DOHH2 (cell line): ENCODE data around the gene EPB41L2.

Experiments
- H3F3A ChIP-seq: fragments of 200-600 bp; sonication (generic), shearing (Covaris generic); 2 replicates; pipeline ENCODE4 v1.6.0; 2016; ENCODE audit warnings: antibody characterized with exemption, mild to moderate bottlenecking; ENCODE audit not compliant: control insufficient read depth, insufficient read depth
- H3K27ac ChIP-seq: fragments of 200-600 bp; sonication (generic); 2 replicates; pipeline ENCODE4 v1.5.1; 2014; ENCODE audit warnings: low read depth, mild to moderate bottlenecking, low read length, moderate library complexity
- H3K27me3 ChIP-seq: fragments of 200-600 bp; sonication (generic); 2 replicates; pipeline ENCODE4 v1.6.1; 2014; ENCODE audit warnings: mild to moderate bottlenecking, low read length, mixed read lengths; ENCODE audit not compliant: control insufficient read depth
- H3K36me3 ChIP-seq: fragments of 200-600 bp; sonication (generic); 2 replicates; pipeline ENCODE4 v1.6.1; 2014; ENCODE audit warnings: mild to moderate bottlenecking, low read length, moderate library complexity, mixed read lengths; ENCODE audit not compliant: control insufficient read depth
- H3K4me1 ChIP-seq: fragments of 200-600 bp; sonication (generic); 2 replicates; pipeline ENCODE4 v1.6.1; 2014; ENCODE audit warnings: mild to moderate bottlenecking, low read length, mixed read lengths; ENCODE audit not compliant: control insufficient read depth
- H3K4me2 ChIP-seq: fragments of 200-600 bp; sonication (generic); 2 replicates; pipeline ENCODE4 v1.6.0; 2014; ENCODE audit warnings: mild to moderate bottlenecking, low read length, moderate library complexity
- H3K4me3 ChIP-seq: fragments of 200-600 bp; sonication (generic); 2 replicates; pipeline ENCODE4 v1.5.1; 2014; ENCODE audit warnings: mild to moderate bottlenecking, low read length, mixed read lengths
- H3K79me2 ChIP-seq: fragments of 200-600 bp; sonication (generic); 2 replicates; pipeline ENCODE4 v1.6.1; 2014; ENCODE audit warnings: mild to moderate bottlenecking, low read length, mixed read lengths; ENCODE audit not compliant: control insufficient read depth
- H3K9me2 ChIP-seq: fragments of 200-600 bp; sonication (generic); replicated peaks from 2 replicates; pipeline ENCODE4 v1.6.1; 2014; ENCODE audit warnings: mild to moderate bottlenecking, low read length, mixed read lengths; ENCODE audit not compliant: control insufficient read depth
- H3K9me3 ChIP-seq: fragments of 200-600 bp; sonication (generic); 2 replicates; pipeline ENCODE4 v1.6.1; 2014; ENCODE audit warnings: antibody characterized with exemption, low read length, mixed read lengths; ENCODE audit not compliant: control insufficient read depth, insufficient read depth
- H4K20me1 ChIP-seq: fragments of 200-600 bp; sonication (generic); 2 replicates; pipeline ENCODE4 v1.6.0; 2014; ENCODE audit warnings: low read depth, mild to moderate bottlenecking, antibody characterized with exemption, low read length, moderate library complexity; ENCODE audit not compliant: control insufficient read depth, insufficient read depth
- EZH2phosphoT487 ChIP-seq: fragments of 200-600 bp; sonication (generic); IDR thresholded peaks from 2 replicates; pipeline ENCODE4 v1.6.1; 2017; ENCODE audit warnings: borderline replicate concordance, mild to moderate bottlenecking, antibody characterized with exemption, low read length, moderate library complexity, mixed read lengths
- TF ChIP-seq, protein P1 (sequence below): fragments of 200-600 bp; sonication (generic); IDR thresholded peaks from one replicate; pipeline ENCODE4 v1.5.1; 2014; ENCODE audit warnings: antibody characterized with exemption, mild to moderate bottlenecking, low read depth, low read length; ENCODE audit not compliant: poor library complexity, severe bottlenecking

The EPB41L2 gene

DNA sequence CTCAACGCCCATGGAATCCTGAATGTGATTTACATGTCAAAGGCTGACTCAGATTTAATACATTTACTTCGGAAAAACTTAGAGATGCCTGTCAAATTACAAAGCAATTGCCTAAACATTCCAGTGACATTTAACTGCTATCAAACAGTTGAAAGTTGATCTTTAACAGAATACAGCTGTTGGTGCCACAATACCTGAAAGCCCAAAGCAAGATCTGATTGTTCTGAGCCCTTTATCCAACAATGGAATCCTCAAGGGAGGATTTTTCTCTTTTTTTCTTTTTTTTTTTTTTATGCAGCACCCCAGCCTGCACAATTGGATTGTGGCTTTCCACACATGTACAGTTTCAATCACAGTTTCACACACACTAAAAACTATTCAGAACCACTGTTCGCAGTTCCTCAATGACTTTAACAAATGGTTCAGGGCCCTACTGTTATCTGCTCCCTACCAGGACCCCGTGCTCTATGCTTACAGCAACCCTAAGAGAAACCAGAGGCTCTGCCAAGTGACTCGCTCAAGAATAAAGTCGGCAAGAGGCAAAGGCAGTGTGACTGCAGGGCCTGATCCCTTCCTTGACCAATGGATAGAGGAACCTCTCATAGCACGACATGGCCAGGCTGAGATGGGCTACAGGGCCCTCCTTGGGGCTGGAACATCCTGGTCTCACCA lies 33.3 kb downstream of the EPB41L2 start:
- TF ChIP-seq EZH2phosphoT487 = no peak
- TF ChIP-seq, protein P1, sequence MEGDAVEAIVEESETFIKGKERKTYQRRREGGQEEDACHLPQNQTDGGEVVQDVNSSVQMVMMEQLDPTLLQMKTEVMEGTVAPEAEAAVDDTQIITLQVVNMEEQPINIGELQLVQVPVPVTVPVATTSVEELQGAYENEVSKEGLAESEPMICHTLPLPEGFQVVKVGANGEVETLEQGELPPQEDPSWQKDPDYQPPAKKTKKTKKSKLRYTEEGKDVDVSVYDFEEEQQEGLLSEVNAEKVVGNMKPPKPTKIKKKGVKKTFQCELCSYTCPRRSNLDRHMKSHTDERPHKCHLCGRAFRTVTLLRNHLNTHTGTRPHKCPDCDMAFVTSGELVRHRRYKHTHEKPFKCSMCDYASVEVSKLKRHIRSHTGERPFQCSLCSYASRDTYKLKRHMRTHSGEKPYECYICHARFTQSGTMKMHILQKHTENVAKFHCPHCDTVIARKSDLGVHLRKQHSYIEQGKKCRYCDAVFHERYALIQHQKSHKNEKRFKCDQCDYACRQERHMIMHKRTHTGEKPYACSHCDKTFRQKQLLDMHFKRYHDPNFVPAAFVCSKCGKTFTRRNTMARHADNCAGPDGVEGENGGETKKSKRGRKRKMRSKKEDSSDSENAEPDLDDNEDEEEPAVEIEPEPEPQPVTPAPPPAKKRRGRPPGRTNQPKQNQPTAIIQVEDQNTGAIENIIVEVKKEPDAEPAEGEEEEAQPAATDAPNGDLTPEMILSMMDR = no peak
- Histone ChIP-seq H3K9me2 (no peaks in the 10 kb centered on the region), H3K4me2 (no peak overlapping the region), H3K4me3 (no peak overlapping the region), H3K4me1 (no peaks in the 10 kb centered on the region), H3F3A (no peaks in the 10 kb centered on the region), H3K27me3 (no peaks in the 10 kb centered on the region), H3K27ac (no peak overlapping the region), H4K20me1 (peaks cover 4% of the 10 kb centered on the region; the same call in 1 of the 2 replicates), H3K79me2 (peaks cover 97% of the 10 kb centered on the region), H3K36me3 (0 out of 2 replicates have a peak, but pooled peaks cover 3% of the 10 kb centered on the region), H3K9me3 (no peaks in the 10 kb centered on the region)

DNA sequence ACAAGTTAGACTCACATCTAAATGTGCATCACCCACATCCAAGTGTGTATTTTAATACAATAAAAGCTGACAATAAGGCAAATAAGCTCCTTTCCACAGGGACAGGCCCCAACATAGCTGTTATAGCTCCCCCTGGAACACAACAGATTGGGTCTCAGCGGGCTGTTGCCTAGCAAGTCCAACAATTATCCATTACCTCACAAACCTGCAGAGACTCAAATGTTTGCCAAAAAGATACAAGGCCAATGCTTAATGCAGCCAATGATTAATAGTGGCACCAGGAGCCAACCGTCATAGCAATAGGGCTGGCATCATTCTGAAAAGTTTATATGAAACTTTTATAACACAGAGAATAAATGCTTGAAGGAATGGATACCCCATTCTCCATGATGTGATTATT lies 35.7 kb downstream of the EPB41L2 start:
- Histone ChIP-seq H3K27ac (no peak overlapping the region), H3K79me2 (peaks cover 96% of the 10 kb centered on the region), H3K36me3 (0 out of 2 replicates have a peak, but pooled peaks cover 3% of the 10 kb centered on the region), H3K4me1 (no peaks in the 10 kb centered on the region), H3K27me3 (no peaks in the 10 kb centered on the region), H3K4me2 (no peak overlapping the region), H4K20me1 (peaks cover 4% of the 10 kb centered on the region; the same call in 1 of the 2 replicates), H3F3A (no peaks in the 10 kb centered on the region), H3K9me3 (no peaks in the 10 kb centered on the region), H3K9me2 (no peaks in the 10 kb centered on the region), H3K4me3 (no peak overlapping the region)
- TF ChIP-seq, protein P1 = no peak
- TF ChIP-seq EZH2phosphoT487 = no peak

DNA sequence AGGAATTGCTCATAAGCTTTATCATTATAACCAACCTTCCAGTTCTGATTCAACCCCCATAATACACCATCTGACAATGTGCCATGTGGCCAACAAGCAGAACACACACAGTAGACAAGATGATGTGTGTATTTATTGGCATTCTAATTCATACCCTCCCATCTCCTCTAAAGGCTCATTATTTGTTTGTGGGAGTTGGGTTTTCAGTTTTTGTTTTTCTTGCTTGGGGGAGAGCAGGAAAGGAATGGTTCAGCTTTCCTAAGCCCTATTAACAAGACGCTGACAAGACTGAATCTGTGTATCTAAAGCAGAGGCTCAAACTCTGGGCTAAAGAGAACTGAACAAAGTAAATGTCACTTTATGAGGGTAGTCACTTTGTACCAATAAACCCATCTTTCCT lies 36.8 kb downstream of the EPB41L2 start:
- Histone ChIP-seq H4K20me1 (peaks cover 4% of the 10 kb centered on the region; the same call in 1 of the 2 replicates), H3K9me2 (no peaks in the 10 kb centered on the region), H3K79me2 (peaks cover 94% of the 10 kb centered on the region), H3K4me2 (no peak overlapping the region), H3K9me3 (no peaks in the 10 kb centered on the region), H3K4me1 (no peaks in the 10 kb centered on the region), H3K27ac (no peak overlapping the region), H3K27me3 (no peaks in the 10 kb centered on the region), H3K4me3 (no peak overlapping the region), H3K36me3 (0 out of 2 replicates have a peak, but pooled peaks cover 3% of the 10 kb centered on the region), H3F3A (no peaks in the 10 kb centered on the region)
- no peak for TF ChIP-seq EZH2phosphoT487
- TF ChIP-seq, protein P1 = no peak
